A549 (cell line): ENCODE measurements around the gene KDM4B. TPM values are rescaled to one million over a fixed set of nuclear protein-coding genes. Genes with fewer than 3 reads are reported as not detected.

Experiments
- ATAC-seq, 2 experiments: fragments of 200-7000 bp in 1 of 2; fragments of >200 bp in 1 of 2; cut with Nextera tagmentation in 1 of 2; cut with Tn5 transposase in 1 of 2; 3 replicates each; pipeline versions ENCODE4 v1.8.0 to v1.9.1; 2018 to 2020; ENCODE audit warnings: mild to moderate bottlenecking in 1 of 2, moderate library complexity in 1 of 2
- CTCF ChIA-PET: fragments of 300-600 bp; sonication (Branson Sonifier 250); formaldehyde crosslinking; extraction: SDS; loops from one replicate; lab custom pipeline; 2021; ENCODE audit warnings: antibody characterized with exemption, inconsistent platforms; lab: Yijun Ruan, JAX
- POLR2A ChIA-PET: fragments of 350-600 bp; formaldehyde crosslinking; extraction: SDS; loops from one replicate; lab custom pipeline; 2021; ENCODE audit warnings: antibody characterized with exemption, inconsistent platforms; lab: Yijun Ruan, JAX
- DNase-seq, 2 experiments: peaks; one replicate each; pipeline versions ENCODE4 v3.0.0 to v3.0.0-alpha.2; 2011 to 2016; ENCODE audit warnings: low read depth in 1 of 2, low spot score in 1 of 2
- FAIRE-seq: peaks from 2 replicates; lab custom pipeline; 2011; peaks lifted over from hg19 to GRCh38; lab: Jason Lieb, UNC
- H3K27ac ChIP-seq, 2 experiments: fragments of >200 bp; sonication (Bioruptor Twin); formaldehyde crosslinking; 3 replicates each; pipeline ENCODE4 v1.5.1; 2016 to 2017
- H3K4me1 ChIP-seq: fragments of >200 bp; sonication (Bioruptor Twin); formaldehyde crosslinking; 3 replicates; pipeline ENCODE4 v1.6.1; 2016
- H3K4me2 ChIP-seq: fragments of >200 bp; sonication (Bioruptor Twin); formaldehyde crosslinking; 3 replicates; pipeline ENCODE4 v1.6.1; 2016
- H3K4me3 ChIP-seq: fragments of >200 bp; sonication (Bioruptor Twin); formaldehyde crosslinking; 3 replicates; pipeline ENCODE4 v1.5.1; 2016
- H3K9me3 ChIP-seq: fragments of >200 bp; sonication (Bioruptor Twin); formaldehyde crosslinking; 3 replicates; pipeline ENCODE4 v1.6.1; 2016
- CBX8 ChIP-seq: fragments of 200-600 bp; sonication (generic); IDR thresholded peaks from 2 replicates; pipeline ENCODE4 v1.6.1; 2016
- CEBPB ChIP-seq, 2 experiments: fragments of >200 bp in 1 of 2; sonication (Bioruptor Twin) in 1 of 2; formaldehyde crosslinking in 1 of 2; IDR thresholded peaks; 2 replicates each; pipeline ENCODE4 v1.6.1; 2012 to 2016
- CHD4 ChIP-seq: fragments of 200-600 bp; sonication (generic); IDR thresholded peaks from 2 replicates; pipeline ENCODE4 v1.6.1; 2016; ENCODE audit warnings: antibody characterized with exemption, mild to moderate bottlenecking, borderline replicate concordance
- EHMT2 ChIP-seq: fragments of 200-600 bp; sonication (generic); IDR thresholded peaks from 2 replicates; pipeline ENCODE4 v1.6.1; 2016; ENCODE audit warnings: antibody characterized with exemption, low read depth, mild to moderate bottlenecking, moderate library complexity
- EP300 ChIP-seq, 2 experiments: fragments of >200 bp; sonication (Bioruptor Twin); formaldehyde crosslinking; IDR thresholded peaks; 2 replicates in 1 of 2; 3 replicates in 1 of 2; pipeline ENCODE4 v1.6.1; 2016 to 2017
- FOXS1 ChIP-seq: fragments of 250-450 bp; sonication (Bioruptor Pico); IDR thresholded peaks from 2 replicates; pipeline ENCODE4 v1.5.0; 2020; ENCODE audit warnings: mild to moderate bottlenecking, moderate library complexity
- HDAC2 ChIP-seq: fragments of 200-600 bp; sonication (generic); IDR thresholded peaks from 2 replicates; pipeline ENCODE4 v1.6.1; 2016
- HOXB13 ChIP-seq: fragments of 250-450 bp; sonication (Bioruptor Pico); IDR thresholded peaks from 2 replicates; pipeline ENCODE4 v1.5.0; 2020; ENCODE audit warnings: low read depth, mild to moderate bottlenecking, moderate library complexity
- JUN ChIP-seq, 2 experiments: fragments of >200 bp; sonication (Bioruptor Twin); formaldehyde crosslinking; IDR thresholded peaks; 2 replicates in 1 of 2; 3 replicates in 1 of 2; pipeline ENCODE4 v1.6.1; 2016 to 2017
- JUNB ChIP-seq: fragments of >200 bp; sonication (Bioruptor Twin); formaldehyde crosslinking; IDR thresholded peaks from 2 replicates; pipeline ENCODE4 v1.6.1; 2016
- KDM1A ChIP-seq: fragments of 200-600 bp; sonication (generic); IDR thresholded peaks from 2 replicates; pipeline ENCODE4 v1.6.1; 2016; ENCODE audit warnings: low read depth, mild to moderate bottlenecking
- KDM5A ChIP-seq: fragments of 200-600 bp; sonication (generic); IDR thresholded peaks from 2 replicates; pipeline ENCODE4 v1.6.1; 2016; ENCODE audit warnings: antibody characterized with exemption, mild to moderate bottlenecking
- MAFK ChIP-seq: fragments of 450-650 bp; IDR thresholded peaks from 2 replicates; pipeline ENCODE4 v1.6.1; 2014; ENCODE audit not compliant: partially characterized antibody
- MAZ ChIP-seq: fragments of 150-350 bp; IDR thresholded peaks from 2 replicates; pipeline ENCODE4 v1.6.1; 2014; ENCODE audit warnings: antibody characterized with exemption, low read depth, low read length, borderline replicate concordance
- MYC ChIP-seq: IDR thresholded peaks from 2 replicates; pipeline ENCODE4 v1.6.1; 2012; ENCODE audit warnings: mild to moderate bottlenecking, inconsistent platforms, low read length, improper control_type of control experiment, borderline replicate concordance
- NFE2L2 ChIP-seq: fragments of 150-350 bp; conservative IDR thresholded peaks from 2 replicates; pipeline ENCODE4 v1.6.1; 2014; ENCODE audit warnings: low read length
- POLR2A ChIP-seq: IDR thresholded peaks from 2 replicates; pipeline ENCODE4 v1.6.1; 2012; ENCODE audit warnings: mild to moderate bottlenecking, low read length
- RCOR1 ChIP-seq: fragments of 150-350 bp; IDR thresholded peaks from 2 replicates; pipeline ENCODE4 v1.6.1; 2014; ENCODE audit warnings: antibody characterized with exemption, low read length, low read depth
- RNF2 ChIP-seq: fragments of 200-600 bp; sonication (generic); IDR thresholded peaks from 2 replicates; pipeline ENCODE4 v1.6.1; 2016; ENCODE audit warnings: low read depth, mild to moderate bottlenecking, antibody characterized with exemption, moderate library complexity, borderline replicate concordance
- SREBF2 ChIP-seq: fragments of 450-650 bp; IDR thresholded peaks from 2 replicates; pipeline ENCODE4 v1.6.1; 2014; ENCODE audit warnings: mild to moderate bottlenecking, moderate library complexity
- TP53 ChIP-seq: fragments of 250-450 bp; sonication (Bioruptor Pico); IDR thresholded peaks from 2 replicates; pipeline ENCODE4 v1.5.0; 2021; ENCODE audit warnings: mild to moderate bottlenecking, moderate library complexity
- ZC3H11A ChIP-seq: fragments of 450-650 bp; IDR thresholded peaks from 2 replicates; pipeline ENCODE4 v1.6.1; 2014; ENCODE audit warnings: antibody characterized with exemption, mild to moderate bottlenecking
- ZFP36 ChIP-seq: fragments of 450-650 bp; IDR thresholded peaks from 2 replicates; pipeline ENCODE4 v1.6.1; 2014; ENCODE audit warnings: borderline replicate concordance; ENCODE audit not compliant: partially characterized antibody
- ZNF302 ChIP-seq: fragments of 250-450 bp; sonication (Bioruptor Pico); IDR thresholded peaks from 2 replicates; pipeline ENCODE4 v1.9.0; 2021; ENCODE audit warnings: inconsistent platforms, mild to moderate bottlenecking, moderate library complexity
- ZSCAN20 ChIP-seq: fragments of 250-450 bp; sonication (Bioruptor Pico); IDR thresholded peaks from 2 replicates; pipeline ENCODE4 v1.8.0; 2022; ENCODE audit warnings: mild to moderate bottlenecking, moderate library complexity
- WGBS: methylation state at CpG from one replicate; pipeline ENCODE4 v1.1.6; 2017; ENCODE audit errors: missing lambda C conversion rate; 5-methylcytosine and 5-hydroxymethylcytosine counted together
- polyA plus RNA-seq, 4 experiments: library from polyadenylated mRNA; depleted of rRNA in 3 of 4; stranded (reverse); fragments of >200 nt; fragmentation: RNase III in 1 of 4; extraction: RNeasy Plus Mini Kit Qiagen cat#74134 plus additional on column Dnase treatment in 1 of 4; gene quantifications; 2 replicates in 3 of 4; 3 replicates in 1 of 4; pipeline ENCODE4 v1.2.3, GENCODE V29; 2011 to 2017
- TF ChIP-seq, protein P1 (sequence below): fragments of >200 bp; sonication (Bioruptor Twin); formaldehyde crosslinking; IDR thresholded peaks from 3 replicates; pipeline ENCODE4 v1.6.1; 2016
- TF ChIP-seq, protein P2 (sequence below): fragments of >200 bp; sonication (Bioruptor Twin); formaldehyde crosslinking; IDR thresholded peaks from 2 replicates; pipeline ENCODE4 v1.6.1; 2016
- TF ChIP-seq, protein P3 (sequence below): IDR thresholded peaks from 2 replicates; pipeline ENCODE4 v1.6.1; 2012; ENCODE audit warnings: low read depth, borderline replicate concordance
- TF ChIP-seq, protein P4 (sequence below): IDR thresholded peaks from 2 replicates; pipeline ENCODE4 v1.6.1; 2012
- TF ChIP-seq, protein P5 (sequence below): fragments of 450-650 bp; IDR thresholded peaks from 2 replicates; pipeline ENCODE4 v1.6.1; 2014; ENCODE audit warnings: antibody characterized with exemption

The KDM4B gene
- polyA plus RNA-seq, 2 of the 4 experiments (the other 2 are of a cell fraction), result 3.0 to 4.6 TPM

DNA sequence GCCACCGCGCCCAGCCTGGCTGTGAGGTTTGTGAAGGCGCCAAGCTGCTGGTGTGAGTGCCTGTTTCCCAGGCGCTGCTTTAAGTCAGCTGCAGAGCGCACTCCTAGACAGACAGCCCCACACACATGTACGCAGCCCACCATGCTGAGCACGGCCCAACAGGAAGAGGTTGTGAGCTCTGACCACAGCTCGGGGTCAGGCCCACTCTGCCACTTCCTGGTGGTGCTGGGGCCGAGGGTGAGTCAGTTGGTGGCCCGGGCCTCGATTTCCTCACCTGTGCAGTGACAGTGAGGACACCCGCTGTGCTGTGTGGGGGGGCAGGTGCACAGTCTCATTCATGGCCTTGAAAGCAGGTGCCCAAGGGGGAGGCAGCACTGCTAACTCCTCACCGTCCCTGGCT, 106.7 kb downstream of the KDM4B start:
- ATAC-seq, result no peak
- CTCF ChIA-PET, result no interaction called here
- H3K27ac ChIP-seq, result no peak overlapping the region
- TF ChIP-seq, protein P1, sequence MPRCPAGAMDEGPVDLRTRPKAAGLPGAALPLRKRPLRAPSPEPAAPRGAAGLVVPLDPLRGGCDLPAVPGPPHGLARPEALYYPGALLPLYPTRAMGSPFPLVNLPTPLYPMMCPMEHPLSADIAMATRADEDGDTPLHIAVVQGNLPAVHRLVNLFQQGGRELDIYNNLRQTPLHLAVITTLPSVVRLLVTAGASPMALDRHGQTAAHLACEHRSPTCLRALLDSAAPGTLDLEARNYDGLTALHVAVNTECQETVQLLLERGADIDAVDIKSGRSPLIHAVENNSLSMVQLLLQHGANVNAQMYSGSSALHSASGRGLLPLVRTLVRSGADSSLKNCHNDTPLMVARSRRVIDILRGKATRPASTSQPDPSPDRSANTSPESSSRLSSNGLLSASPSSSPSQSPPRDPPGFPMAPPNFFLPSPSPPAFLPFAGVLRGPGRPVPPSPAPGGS, result no peak
- TF ChIP-seq TP53, result no peak
- TF ChIP-seq CBX8, result no peak
- TF ChIP-seq CHD4, result no peak
- TF ChIP-seq HOXB13, result no peak
- TF ChIP-seq RNF2, result no peak
- no peak for TF ChIP-seq MAZ
- TF ChIP-seq KDM1A, result no peak
- no peak for TF ChIP-seq SREBF2
- no peak for TF ChIP-seq ZC3H11A
- TF ChIP-seq HDAC2, result no peak
- TF ChIP-seq, all 56 proteins: peak for 0
- no peaks in the 10 kb centered on the region for H3K9me3 ChIP-seq
- 93% methylated on average over 7 of the region's 13 CpGs for WGBS
- H3K4me3 ChIP-seq, result no peak overlapping the region
- DNase-seq (no peak), FAIRE-seq (no peak)
- H3K4me1 ChIP-seq, result no peaks in the 10 kb centered on the region
- no peak overlapping the region for H3K4me2 ChIP-seq
- POLR2A ChIA-PET, result no interaction called here

DNA sequence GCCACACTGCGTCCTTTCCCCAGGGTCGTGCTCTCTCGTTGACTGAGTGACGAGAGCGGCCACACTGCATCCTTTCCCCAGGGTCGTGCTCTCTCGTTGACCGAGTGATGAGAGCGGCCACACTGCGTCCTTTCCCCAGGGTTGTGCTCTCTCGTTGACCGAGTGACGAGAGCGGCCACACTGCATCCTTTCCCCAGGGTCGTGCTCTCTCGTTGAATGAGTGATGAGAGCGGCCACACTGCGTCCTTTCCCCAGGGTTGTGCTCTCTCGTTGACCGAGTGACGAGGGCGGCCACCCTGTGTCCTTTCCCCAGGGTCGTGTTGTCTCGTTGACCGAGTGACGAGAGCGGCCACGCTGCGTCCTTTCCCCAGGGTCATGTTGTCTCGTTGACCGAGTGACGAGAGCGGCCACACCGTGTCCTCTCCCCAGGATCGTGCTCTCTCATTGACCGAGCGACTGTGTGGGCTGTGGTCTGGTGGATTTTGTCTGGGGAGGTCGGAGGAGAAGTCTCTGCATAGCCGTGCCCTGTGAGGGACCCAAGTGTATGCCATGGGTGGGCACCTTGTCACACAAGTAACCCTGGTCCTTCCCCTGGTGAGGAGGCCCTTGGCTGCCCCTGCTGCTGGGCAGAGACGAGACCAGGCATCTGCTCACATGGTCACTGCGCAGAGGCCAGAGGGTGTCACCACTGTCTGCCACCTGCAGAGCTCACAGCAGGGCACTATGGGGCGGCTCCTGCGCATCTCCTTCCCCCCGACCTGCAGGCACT, 107.7 kb downstream of the KDM4B start:
- Histone ChIP-seq H3K9me3 (no peaks in the 10 kb centered on the region), H3K4me3 (no peak overlapping the region), H3K4me1 (no peaks in the 10 kb centered on the region), H3K4me2 (no peak overlapping the region), H3K27ac (no peak overlapping the region)
- DNase-seq (no peak), FAIRE-seq (no peak), ATAC-seq (no peak)
- 93% methylated on average over 29 of the region's 44 CpGs for WGBS
- POLR2A ChIA-PET, result no interaction called here
- CTCF ChIA-PET, result interaction anchor here (0.6 to 0.9 kb wide), 2 partner anchors 28 to 83 kb away, joined by 3 to 5 read pairs; no protein-coding TSS in a partner anchor
- no peak for TF ChIP-seq ZFP36
- no peak for TF ChIP-seq HDAC2
- TF ChIP-seq, protein P2, sequence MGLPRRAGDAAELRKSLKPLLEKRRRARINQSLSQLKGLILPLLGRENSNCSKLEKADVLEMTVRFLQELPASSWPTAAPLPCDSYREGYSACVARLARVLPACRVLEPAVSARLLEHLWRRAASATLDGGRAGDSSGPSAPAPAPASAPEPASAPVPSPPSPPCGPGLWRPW, result no peak
- no peak for TF ChIP-seq JUNB
- TF ChIP-seq EP300 (IDR thresholded peaks at IDR 0.05), result no peak
- TF ChIP-seq ZNF302 (CRISPR knock-in tag), result no peak
- TF ChIP-seq MYC, result no peak
- TF ChIP-seq, protein P3, sequence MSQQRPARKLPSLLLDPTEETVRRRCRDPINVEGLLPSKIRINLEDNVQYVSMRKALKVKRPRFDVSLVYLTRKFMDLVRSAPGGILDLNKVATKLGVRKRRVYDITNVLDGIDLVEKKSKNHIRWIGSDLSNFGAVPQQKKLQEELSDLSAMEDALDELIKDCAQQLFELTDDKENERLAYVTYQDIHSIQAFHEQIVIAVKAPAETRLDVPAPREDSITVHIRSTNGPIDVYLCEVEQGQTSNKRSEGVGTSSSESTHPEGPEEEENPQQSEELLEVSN, result no peak
- no peak for TF ChIP-seq CEBPB (IDR thresholded peaks at IDR 0.05)
- TF ChIP-seq EHMT2, result no peak
- TF ChIP-seq JUN (IDR thresholded peaks at IDR 0.05), result no peak

DNA sequence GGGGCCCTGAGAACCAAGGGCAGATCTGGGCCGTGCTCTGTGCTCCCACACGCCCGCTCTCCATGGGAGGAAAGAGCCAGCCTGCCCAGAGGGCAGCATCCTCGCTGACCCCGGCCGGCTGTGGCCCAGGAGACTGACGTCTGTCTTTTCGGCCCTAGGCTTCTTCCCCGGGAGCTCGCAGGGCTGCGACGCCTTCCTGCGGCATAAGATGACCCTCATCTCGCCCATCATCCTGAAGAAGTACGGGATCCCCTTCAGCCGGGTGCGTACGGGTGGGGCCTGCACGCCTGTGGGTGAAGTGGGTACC, 108.2 kb downstream of the KDM4B start:
- Histone ChIP-seq H3K9me3 (no peaks in the 10 kb centered on the region), H3K4me1 (no peaks in the 10 kb centered on the region), H3K4me2 (no peak overlapping the region), H3K27ac (no peak overlapping the region), H3K4me3 (no peak overlapping the region)
- FAIRE-seq (no peak), ATAC-seq (no peak), DNase-seq (no peak)
- CTCF ChIA-PET, result interaction anchor here (0.6 to 0.9 kb wide), 3 partner anchors 29 to 121 kb away, joined by 3 to 5 read pairs (median 3); no protein-coding TSS in a partner anchor
- POLR2A ChIA-PET, result no interaction called here
- WGBS, result 90% methylated on average over 10 of the region's 19 CpGs
- TF ChIP-seq, protein P4, sequence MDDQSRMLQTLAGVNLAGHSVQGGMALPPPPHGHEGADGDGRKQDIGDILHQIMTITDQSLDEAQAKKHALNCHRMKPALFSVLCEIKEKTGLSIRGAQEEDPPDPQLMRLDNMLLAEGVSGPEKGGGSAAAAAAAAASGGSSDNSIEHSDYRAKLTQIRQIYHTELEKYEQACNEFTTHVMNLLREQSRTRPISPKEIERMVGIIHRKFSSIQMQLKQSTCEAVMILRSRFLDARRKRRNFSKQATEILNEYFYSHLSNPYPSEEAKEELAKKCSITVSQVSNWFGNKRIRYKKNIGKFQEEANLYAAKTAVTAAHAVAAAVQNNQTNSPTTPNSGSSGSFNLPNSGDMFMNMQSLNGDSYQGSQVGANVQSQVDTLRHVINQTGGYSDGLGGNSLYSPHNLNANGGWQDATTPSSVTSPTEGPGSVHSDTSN, result no peak
- no peak for TF ChIP-seq ZC3H11A
- TF ChIP-seq KDM5A, result no peak
- TF ChIP-seq ZFP36, result no peak
- no peak for TF ChIP-seq RCOR1
- TF ChIP-seq POLR2A, result no peak
- TF ChIP-seq MYC, result no peak
- no peak for TF ChIP-seq ZSCAN20 (CRISPR knock-in tag)
- no peak for TF ChIP-seq FOXS1 (CRISPR knock-in tag)
- TF ChIP-seq MAFK, result no peak
- no peak for TF ChIP-seq JUN (IDR thresholded peaks at IDR 0.05)
- no peak for TF ChIP-seq RNF2
- no peak for TF ChIP-seq MAZ
- TF ChIP-seq NFE2L2, result no peak
- TF ChIP-seq, protein P5, sequence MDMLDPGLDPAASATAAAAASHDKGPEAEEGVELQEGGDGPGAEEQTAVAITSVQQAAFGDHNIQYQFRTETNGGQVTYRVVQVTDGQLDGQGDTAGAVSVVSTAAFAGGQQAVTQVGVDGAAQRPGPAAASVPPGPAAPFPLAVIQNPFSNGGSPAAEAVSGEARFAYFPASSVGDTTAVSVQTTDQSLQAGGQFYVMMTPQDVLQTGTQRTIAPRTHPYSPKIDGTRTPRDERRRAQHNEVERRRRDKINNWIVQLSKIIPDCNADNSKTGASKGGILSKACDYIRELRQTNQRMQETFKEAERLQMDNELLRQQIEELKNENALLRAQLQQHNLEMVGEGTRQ, result no peak
